Measurements from ENCODE around the gene NDUFS5. TPM values are rescaled to one million over a fixed set of nuclear protein-coding genes. Genes with fewer than 3 reads are reported as not detected.

The NDUFS5 gene
- total and polyA plus RNA-seq, 5 donors from 2014 or later = 101 to 867 (median 625) TPM

DNA sequence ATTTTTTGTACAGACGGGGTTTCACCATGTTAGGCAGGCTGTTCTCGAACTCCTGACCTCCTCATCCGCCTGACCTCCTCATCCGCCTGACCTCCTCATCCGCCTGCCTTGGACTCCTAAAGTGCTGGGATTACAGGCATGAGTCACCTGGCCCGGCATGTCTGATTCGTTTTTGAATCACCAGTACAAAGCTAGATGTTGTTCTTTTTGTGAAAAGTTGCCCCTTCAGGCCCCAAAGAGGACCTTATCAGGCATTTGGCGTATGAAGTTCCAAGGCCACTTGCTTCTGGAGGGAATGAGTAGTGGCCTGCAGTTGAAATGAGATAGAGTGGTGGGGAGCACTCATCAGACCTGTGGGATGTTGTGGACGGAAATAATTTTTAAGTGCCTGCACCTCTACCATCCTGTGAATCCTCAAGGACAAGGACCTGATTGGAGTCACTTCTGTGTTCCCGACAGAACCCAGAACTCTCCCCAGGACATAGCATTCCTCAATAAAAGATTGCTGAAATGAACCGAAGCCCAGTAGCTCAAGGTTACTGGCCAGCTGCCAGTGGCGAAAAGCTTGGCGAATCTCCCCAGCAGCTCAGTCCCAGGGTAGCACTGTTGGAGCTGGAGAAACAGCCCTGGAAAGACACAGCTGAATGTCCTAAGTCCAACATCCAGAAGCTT, 50.1 kb downstream of the NDUFS5 start:
- Histone ChIP-seq H3K36me3 (ENCODE audit: control insufficient read depth, insufficient read depth, low read length) (no peaks in the 10 kb centered on the region), H3K27me3 (ENCODE audit: control insufficient read depth, insufficient read depth, low read length) (peaks cover 6% of the 10 kb centered on the region), H3K9me3 (ENCODE audit: control insufficient read depth in 2 of 2, low read length in 2 of 2) (no peaks in the 10 kb centered on the region), H3K4me1 (ENCODE audit: control insufficient read depth, insufficient read depth, low read length, poor library complexity, severe bottlenecking) (no peaks in the 10 kb centered on the region), H3K27ac (ENCODE audit: insufficient read depth, low read length, poor library complexity, severe bottlenecking) (no peak overlapping the region), H3K4me3 (ENCODE audit: low read depth, low read length) (no peak overlapping the region)
- Mint-ChIP-seq H3K36me3 (no peaks in the 10 kb centered on the region), H3K4me1 (peaks cover 0 to 8% (median 4%) of the 10 kb centered on the region in 4 donors), H3K27ac (no peak overlapping the region), H3K9me3 (peaks cover 0 to 8% (median 0%) of the 10 kb centered on the region in 7 donors), H3K4me3 (no peak overlapping the region), H3K27me3 (peaks cover 17% of the 10 kb centered on the region)
- no peak for ATAC-seq (ENCODE audit: low read depth in 2 of 2)
- DNase-seq = no peak

DNA sequence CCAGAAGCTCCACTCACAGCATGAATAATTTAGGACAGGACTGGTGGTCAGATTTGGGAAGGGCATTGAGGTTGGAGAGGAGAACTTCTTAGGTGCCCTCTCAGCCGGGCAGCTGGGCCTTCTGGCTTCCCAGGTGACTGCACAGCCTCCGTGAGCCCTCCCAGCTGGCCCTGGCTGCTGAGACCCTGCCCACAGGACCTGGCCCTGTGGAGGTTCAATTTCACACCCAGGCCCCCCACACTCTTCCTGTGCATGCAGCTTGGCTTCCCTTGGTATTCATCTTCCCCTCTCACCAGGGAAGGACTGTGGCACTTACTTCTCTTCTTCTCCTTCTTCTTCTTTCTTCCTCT, 50.6 kb downstream of the NDUFS5 start:
- Mint-ChIP-seq H3K4me3 (no peak overlapping the region), H3K9me3 (peaks cover 0 to 3% (median 0%) of the 10 kb centered on the region in 7 donors), H3K27ac (peak overlapping the region in 1 of 3 donors; percentile 30), H3K27me3 (peaks cover 17% of the 10 kb centered on the region), H3K4me1 (peaks cover 0 to 8% (median 4%) of the 10 kb centered on the region in 4 donors), H3K36me3 (no peaks in the 10 kb centered on the region)
- DNase-seq = no peak
- H3K4me3 ChIP-seq (ENCODE audit: low read depth, low read length) = no peak overlapping the region
- H3K27ac ChIP-seq (ENCODE audit: insufficient read depth, low read length, poor library complexity, severe bottlenecking) = no peak overlapping the region
- H3K36me3 ChIP-seq (ENCODE audit: control insufficient read depth, insufficient read depth, low read length) = no peaks in the 10 kb centered on the region
- no peaks in the 10 kb centered on the region for H3K9me3 ChIP-seq (ENCODE audit: control insufficient read depth in 2 of 2, low read length in 2 of 2)
- ATAC-seq (ENCODE audit: low read depth in 2 of 2) = no peak
- H3K4me1 ChIP-seq (ENCODE audit: control insufficient read depth, insufficient read depth, low read length, poor library complexity, severe bottlenecking) = peaks cover 2% of the 10 kb centered on the region
- H3K27me3 ChIP-seq (ENCODE audit: control insufficient read depth, insufficient read depth, low read length) = peaks cover 6% of the 10 kb centered on the region

DNA sequence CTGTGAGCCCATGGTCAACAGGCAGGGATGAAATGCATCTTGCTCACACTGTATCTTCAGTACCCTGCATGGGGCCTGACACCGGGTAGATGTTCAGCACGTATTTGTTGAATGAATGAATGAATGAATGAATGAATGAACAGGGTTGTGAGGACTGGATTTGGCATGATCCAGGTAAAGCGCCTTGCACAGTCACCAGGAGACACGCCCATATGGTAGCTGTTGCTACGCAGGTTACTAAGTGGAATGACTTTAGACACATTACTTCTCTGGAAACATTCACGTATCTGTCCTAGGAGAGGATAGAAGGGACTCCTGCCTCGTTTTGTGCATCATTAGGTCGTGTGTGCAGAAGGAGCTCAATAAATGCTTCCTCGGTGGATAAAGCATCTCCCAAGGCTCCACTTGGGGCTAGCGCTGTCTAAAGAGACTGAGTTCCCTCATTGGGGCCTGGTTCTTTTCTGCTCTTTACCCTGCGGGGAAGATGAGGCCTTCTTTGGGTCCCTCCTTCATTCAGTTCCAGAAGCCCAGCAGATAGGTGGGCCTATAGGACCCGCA, 54.2 kb downstream of the NDUFS5 start:
- H3K27ac Mint-ChIP-seq = no peak overlapping the region
- no peak overlapping the region for H3K27ac ChIP-seq (ENCODE audit: insufficient read depth, low read length, poor library complexity, severe bottlenecking)
- H3K36me3 ChIP-seq (ENCODE audit: control insufficient read depth, insufficient read depth, low read length) = no peaks in the 10 kb centered on the region
- peaks cover 0 to 15% (median 6%) of the 10 kb centered on the region in 4 donors for H3K4me1 Mint-ChIP-seq
- peak overlapping the region; percentile 9 to 92 (median 78) for H3K4me3 Mint-ChIP-seq
- no peak overlapping the region for H3K4me3 ChIP-seq (ENCODE audit: low read depth, low read length)
- no peaks in the 10 kb centered on the region for H3K36me3 Mint-ChIP-seq
- DNase-seq (no peak), ATAC-seq (ENCODE audit: low read depth in 2 of 2) (no peak)
- peaks cover 27% of the 10 kb centered on the region for H3K27me3 ChIP-seq (ENCODE audit: control insufficient read depth, insufficient read depth, low read length)
- peaks cover 9% of the 10 kb centered on the region for H3K4me1 ChIP-seq (ENCODE audit: control insufficient read depth, insufficient read depth, low read length, poor library complexity, severe bottlenecking)
- H3K27me3 Mint-ChIP-seq = peaks cover 37% of the 10 kb centered on the region
- no peaks in the 10 kb centered on the region for H3K9me3 ChIP-seq (ENCODE audit: control insufficient read depth in 2 of 2, low read length in 2 of 2)
- H3K9me3 Mint-ChIP-seq = peaks cover 0 to 3% (median 0%) of the 10 kb centered on the region in 7 donors

DNA sequence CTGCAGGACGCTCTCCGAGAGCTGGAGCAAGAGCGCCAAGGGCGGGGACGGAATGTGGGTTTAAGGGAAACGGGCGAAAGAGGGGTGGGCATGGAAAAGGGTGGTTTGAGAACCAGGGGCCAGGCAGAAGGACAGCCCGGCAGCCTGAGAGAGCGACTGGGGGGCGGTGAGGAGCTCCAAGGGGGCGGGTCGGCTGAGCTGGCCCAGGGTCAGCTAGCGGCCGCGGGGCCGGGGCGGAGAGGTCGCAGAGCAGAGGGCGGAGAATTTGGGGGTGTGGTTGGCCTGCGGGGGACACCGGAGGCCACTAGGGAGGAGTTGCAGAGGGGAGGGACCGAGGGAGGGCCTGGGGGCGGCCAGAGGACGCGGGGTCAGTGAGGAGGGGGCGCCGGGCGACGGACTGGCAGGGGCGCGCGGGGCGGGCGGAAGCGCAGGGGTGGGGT, 54.7 kb downstream of the NDUFS5 start:
- H3K4me3 ChIP-seq (ENCODE audit: low read depth, low read length) = no peak overlapping the region
- peak overlapping the region; percentile 9 to 92 (median 78) for H3K4me3 Mint-ChIP-seq
- no peaks in the 10 kb centered on the region for H3K9me3 ChIP-seq (ENCODE audit: control insufficient read depth in 2 of 2, low read length in 2 of 2)
- H3K27ac Mint-ChIP-seq = no peak overlapping the region
- H3K27me3 Mint-ChIP-seq = peaks cover 37% of the 10 kb centered on the region
- H3K4me1 ChIP-seq (ENCODE audit: control insufficient read depth, insufficient read depth, low read length, poor library complexity, severe bottlenecking) = peaks cover 9% of the 10 kb centered on the region
- no peak for ATAC-seq (ENCODE audit: low read depth in 2 of 2)
- no peaks in the 10 kb centered on the region for H3K36me3 Mint-ChIP-seq
- H3K36me3 ChIP-seq (ENCODE audit: control insufficient read depth, insufficient read depth, low read length) = no peaks in the 10 kb centered on the region
- H3K27me3 ChIP-seq (ENCODE audit: control insufficient read depth, insufficient read depth, low read length) = peaks cover 27% of the 10 kb centered on the region
- H3K9me3 Mint-ChIP-seq = peaks cover 0 to 3% (median 0%) of the 10 kb centered on the region in 7 donors
- no peak for DNase-seq
- H3K27ac ChIP-seq (ENCODE audit: insufficient read depth, low read length, poor library complexity, severe bottlenecking) = no peak overlapping the region
- peaks cover 0 to 15% (median 6%) of the 10 kb centered on the region in 4 donors for H3K4me1 Mint-ChIP-seq

DNA sequence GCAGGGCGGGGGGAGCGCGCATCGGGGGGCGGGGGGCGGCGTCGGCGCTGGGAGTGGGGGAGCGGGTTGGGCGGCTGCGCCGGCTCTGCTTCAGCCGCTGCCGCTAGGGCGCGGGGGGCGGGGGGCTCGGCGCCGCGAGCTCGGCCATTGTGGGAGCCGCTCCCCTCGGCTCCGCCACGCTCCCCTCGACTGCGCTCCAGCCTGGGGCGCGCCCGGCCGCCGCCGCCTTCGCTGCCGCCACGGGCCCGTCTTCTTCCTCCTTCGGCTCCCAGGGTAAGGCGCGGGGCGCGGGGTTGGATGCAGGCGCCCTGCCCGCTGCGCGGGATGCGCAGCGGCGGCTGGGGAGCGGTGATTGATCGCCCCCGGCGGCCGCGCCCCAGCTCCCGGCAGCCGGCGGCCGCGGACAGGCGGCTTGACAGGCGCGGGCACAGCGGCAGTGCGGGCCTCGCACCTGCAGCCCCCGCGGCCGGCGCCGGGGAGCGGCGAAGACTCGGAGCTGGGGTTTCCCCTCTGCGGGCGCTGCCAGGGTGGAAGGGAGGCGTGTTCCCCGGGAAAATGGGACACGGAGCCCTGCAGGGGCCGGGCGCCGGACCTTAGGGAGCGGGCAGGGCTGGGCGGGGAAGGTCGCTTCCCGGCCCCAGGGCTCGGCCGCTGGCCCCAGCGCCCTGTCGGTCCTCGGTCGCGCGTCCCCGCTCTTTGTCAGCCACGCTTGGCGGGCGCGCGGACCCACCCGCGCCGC, 55.3 kb downstream of the NDUFS5 start:
- ATAC-seq (ENCODE audit: low read depth in 2 of 2) (peak; percentile 37 to 40), DNase-seq (peak in 2 of 3 donors; percentile 16 to 20)
- peaks cover 0 to 15% (median 6%) of the 10 kb centered on the region in 4 donors for H3K4me1 Mint-ChIP-seq
- H3K27ac ChIP-seq (ENCODE audit: insufficient read depth, low read length, poor library complexity, severe bottlenecking) = no peak overlapping the region
- no peaks in the 10 kb centered on the region for H3K9me3 ChIP-seq (ENCODE audit: control insufficient read depth in 2 of 2, low read length in 2 of 2)
- H3K36me3 Mint-ChIP-seq = no peaks in the 10 kb centered on the region
- H3K27me3 Mint-ChIP-seq = peaks cover 37% of the 10 kb centered on the region
- H3K36me3 ChIP-seq (ENCODE audit: control insufficient read depth, insufficient read depth, low read length) = no peaks in the 10 kb centered on the region
- H3K4me1 ChIP-seq (ENCODE audit: control insufficient read depth, insufficient read depth, low read length, poor library complexity, severe bottlenecking) = peaks cover 9% of the 10 kb centered on the region
- no peak overlapping the region for H3K4me3 ChIP-seq (ENCODE audit: low read depth, low read length)
- H3K4me3 Mint-ChIP-seq = no peak overlapping the region
- H3K27me3 ChIP-seq (ENCODE audit: control insufficient read depth, insufficient read depth, low read length) = peaks cover 27% of the 10 kb centered on the region
- peaks cover 0 to 2% (median 0%) of the 10 kb centered on the region in 7 donors for H3K9me3 Mint-ChIP-seq
- H3K27ac Mint-ChIP-seq = no peak overlapping the region

GRCh38 chr1:39082010-39082799, 56.1 kb downstream of the NDUFS5 start:
- H3K4me1 ChIP-seq (ENCODE audit: control insufficient read depth, insufficient read depth, low read length, poor library complexity, severe bottlenecking) = peaks cover 9% of the 10 kb centered on the region
- Mint-ChIP-seq H3K9me3 (peaks cover 0 to 2% (median 0%) of the 10 kb centered on the region in 7 donors), H3K36me3 (no peaks in the 10 kb centered on the region), H3K27me3 (peaks cover 40% of the 10 kb centered on the region), H3K27ac (no peak overlapping the region), H3K4me1 (peaks cover 0 to 15% (median 6%) of the 10 kb centered on the region in 4 donors), H3K4me3 (peak overlapping the region; percentile 70 to 87 (median 82))
- DNase-seq (no peak), ATAC-seq (ENCODE audit: low read depth in 2 of 2) (no peak)
- no peak overlapping the region for H3K27ac ChIP-seq (ENCODE audit: insufficient read depth, low read length, poor library complexity, severe bottlenecking)
- no peaks in the 10 kb centered on the region for H3K36me3 ChIP-seq (ENCODE audit: control insufficient read depth, insufficient read depth, low read length)
- H3K9me3 ChIP-seq (ENCODE audit: control insufficient read depth in 2 of 2, low read length in 2 of 2) = no peaks in the 10 kb centered on the region
- H3K4me3 ChIP-seq (ENCODE audit: low read depth, low read length) = no peak overlapping the region
- peaks cover 27% of the 10 kb centered on the region for H3K27me3 ChIP-seq (ENCODE audit: control insufficient read depth, insufficient read depth, low read length)

- H3K27ac ChIP-seq (ENCODE audit: insufficient read depth, low read length, poor library complexity, severe bottlenecking) = no peak overlapping the region
- DNase-seq (no peak), ATAC-seq (ENCODE audit: low read depth in 2 of 2) (no peak)
- Mint-ChIP-seq H3K27me3 (peaks cover 37% of the 10 kb centered on the region), H3K27ac (no peak overlapping the region), H3K9me3 (peaks cover 0 to 2% (median 0%) of the 10 kb centered on the region in 7 donors), H3K36me3 (no peaks in the 10 kb centered on the region), H3K4me1 (peaks cover 0 to 15% (median 6%) of the 10 kb centered on the region in 4 donors), H3K4me3 (peak overlapping the region in 3 of 4 donors; percentile 70 to 88 (median 85))
- peaks cover 9% of the 10 kb centered on the region for H3K4me1 ChIP-seq (ENCODE audit: control insufficient read depth, insufficient read depth, low read length, poor library complexity, severe bottlenecking)
- H3K9me3 ChIP-seq (ENCODE audit: control insufficient read depth in 2 of 2, low read length in 2 of 2) = no peaks in the 10 kb centered on the region
- no peak overlapping the region for H3K4me3 ChIP-seq (ENCODE audit: low read depth, low read length)
- no peaks in the 10 kb centered on the region for H3K36me3 ChIP-seq (ENCODE audit: control insufficient read depth, insufficient read depth, low read length)
- peaks cover 27% of the 10 kb centered on the region for H3K27me3 ChIP-seq (ENCODE audit: control insufficient read depth, insufficient read depth, low read length)
Observed at GRCh38 chr1:39082811-39083576, 56.8 kb downstream of the NDUFS5 start.
